ENCODE measurements around the gene ATP9B.

- no peak for TF ChIP-seq CTCF (conservative IDR thresholded peaks at IDR 0.05)
- TF ChIP-seq ZFX (IDR thresholded peaks at IDR 0.05), result no peak
Measured at GRCh38 chr18:79352432-79352831, 283.2 kb downstream of the ATP9B start.
